Right lobe of liver (tissue), 4 donors: ENCODE data around the gene FANK1.

ENCODE experiments used
- POLR2A ChIP-seq: fragments of 450-650 bp; IDR thresholded peaks from one replicate; pipeline ENCODE4 v1.6.1; 2017; ENCODE audit warnings: antibody characterized with exemption, mild to moderate bottlenecking
- TF ChIP-seq, protein P1 (sequence below), 4 donors: fragments of 200-600 bp in 3 of 4; fragments of 450-650 bp in 1 of 4; IDR thresholded peaks; one replicate each; pipeline versions ENCODE4 v1.5.1 to v1.8.0; 2016 to 2022; ENCODE audit warnings: antibody characterized with exemption in 4 of 4, mild to moderate bottlenecking in 2 of 4
- donor health status: DM: no; HTN: no; CAD: no.
- donor health status: DM: no; HTN: no; CAD: no.
- donor health status: DM: no; HTN: yes; CAD: no.

DNA sequence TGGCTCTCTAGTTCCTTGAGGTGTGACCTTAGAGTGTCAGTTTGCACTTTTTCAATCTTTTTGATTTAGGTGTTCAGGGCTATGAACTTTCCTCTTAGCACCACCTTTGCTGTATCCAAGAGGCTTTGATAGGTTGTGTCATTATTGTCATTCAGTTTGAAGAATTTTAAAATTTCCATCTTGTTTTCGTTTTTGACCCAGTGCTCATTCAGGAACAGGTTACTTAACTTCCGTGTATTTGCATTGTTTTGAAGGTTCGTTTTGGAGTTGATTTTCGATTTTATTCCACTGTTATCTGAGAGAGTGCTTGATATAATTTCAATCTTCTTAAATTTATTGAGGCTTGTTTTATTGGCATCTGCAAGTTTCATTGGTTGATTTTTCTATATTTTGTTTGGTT, 37.3 kb downstream of the FANK1 start:
- TF ChIP-seq POLR2A, result no peak
- TF ChIP-seq, protein P1, sequence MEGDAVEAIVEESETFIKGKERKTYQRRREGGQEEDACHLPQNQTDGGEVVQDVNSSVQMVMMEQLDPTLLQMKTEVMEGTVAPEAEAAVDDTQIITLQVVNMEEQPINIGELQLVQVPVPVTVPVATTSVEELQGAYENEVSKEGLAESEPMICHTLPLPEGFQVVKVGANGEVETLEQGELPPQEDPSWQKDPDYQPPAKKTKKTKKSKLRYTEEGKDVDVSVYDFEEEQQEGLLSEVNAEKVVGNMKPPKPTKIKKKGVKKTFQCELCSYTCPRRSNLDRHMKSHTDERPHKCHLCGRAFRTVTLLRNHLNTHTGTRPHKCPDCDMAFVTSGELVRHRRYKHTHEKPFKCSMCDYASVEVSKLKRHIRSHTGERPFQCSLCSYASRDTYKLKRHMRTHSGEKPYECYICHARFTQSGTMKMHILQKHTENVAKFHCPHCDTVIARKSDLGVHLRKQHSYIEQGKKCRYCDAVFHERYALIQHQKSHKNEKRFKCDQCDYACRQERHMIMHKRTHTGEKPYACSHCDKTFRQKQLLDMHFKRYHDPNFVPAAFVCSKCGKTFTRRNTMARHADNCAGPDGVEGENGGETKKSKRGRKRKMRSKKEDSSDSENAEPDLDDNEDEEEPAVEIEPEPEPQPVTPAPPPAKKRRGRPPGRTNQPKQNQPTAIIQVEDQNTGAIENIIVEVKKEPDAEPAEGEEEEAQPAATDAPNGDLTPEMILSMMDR (IDR thresholded peaks at IDR 0.05), result no peak
